ENCODE measurements around the gene ZMYND12.

- TF ChIP-seq, protein P1, sequence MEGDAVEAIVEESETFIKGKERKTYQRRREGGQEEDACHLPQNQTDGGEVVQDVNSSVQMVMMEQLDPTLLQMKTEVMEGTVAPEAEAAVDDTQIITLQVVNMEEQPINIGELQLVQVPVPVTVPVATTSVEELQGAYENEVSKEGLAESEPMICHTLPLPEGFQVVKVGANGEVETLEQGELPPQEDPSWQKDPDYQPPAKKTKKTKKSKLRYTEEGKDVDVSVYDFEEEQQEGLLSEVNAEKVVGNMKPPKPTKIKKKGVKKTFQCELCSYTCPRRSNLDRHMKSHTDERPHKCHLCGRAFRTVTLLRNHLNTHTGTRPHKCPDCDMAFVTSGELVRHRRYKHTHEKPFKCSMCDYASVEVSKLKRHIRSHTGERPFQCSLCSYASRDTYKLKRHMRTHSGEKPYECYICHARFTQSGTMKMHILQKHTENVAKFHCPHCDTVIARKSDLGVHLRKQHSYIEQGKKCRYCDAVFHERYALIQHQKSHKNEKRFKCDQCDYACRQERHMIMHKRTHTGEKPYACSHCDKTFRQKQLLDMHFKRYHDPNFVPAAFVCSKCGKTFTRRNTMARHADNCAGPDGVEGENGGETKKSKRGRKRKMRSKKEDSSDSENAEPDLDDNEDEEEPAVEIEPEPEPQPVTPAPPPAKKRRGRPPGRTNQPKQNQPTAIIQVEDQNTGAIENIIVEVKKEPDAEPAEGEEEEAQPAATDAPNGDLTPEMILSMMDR (IDR thresholded peaks at IDR 0.05): no peak
- TF ChIP-seq POLR2A (IDR thresholded peaks at IDR 0.05): no peak
Measured at GRCh38 chr1:42469727-42470126, 13.9 kb upstream of the ZMYND12 start.

Measured in adrenal gland (tissue), 5 donors.